HG03135 (cell line): ENCODE data around the gene ICE1.
"Not testable (repeated sequence)": the region's sequence is repeated elsewhere in the genome, so short reads cannot be mapped to it uniquely, and the experiment has no call there.

Experiments used
- ATAC-seq: cut with Tn5 transposase; IDR thresholded peaks from one replicate; pipeline ENCODE4 v1.9.1; 2021; ENCODE audit warnings: mild to moderate bottlenecking, moderate library complexity; ENCODE audit not compliant: unreplicated experiment

ICE1 gene

DNA sequence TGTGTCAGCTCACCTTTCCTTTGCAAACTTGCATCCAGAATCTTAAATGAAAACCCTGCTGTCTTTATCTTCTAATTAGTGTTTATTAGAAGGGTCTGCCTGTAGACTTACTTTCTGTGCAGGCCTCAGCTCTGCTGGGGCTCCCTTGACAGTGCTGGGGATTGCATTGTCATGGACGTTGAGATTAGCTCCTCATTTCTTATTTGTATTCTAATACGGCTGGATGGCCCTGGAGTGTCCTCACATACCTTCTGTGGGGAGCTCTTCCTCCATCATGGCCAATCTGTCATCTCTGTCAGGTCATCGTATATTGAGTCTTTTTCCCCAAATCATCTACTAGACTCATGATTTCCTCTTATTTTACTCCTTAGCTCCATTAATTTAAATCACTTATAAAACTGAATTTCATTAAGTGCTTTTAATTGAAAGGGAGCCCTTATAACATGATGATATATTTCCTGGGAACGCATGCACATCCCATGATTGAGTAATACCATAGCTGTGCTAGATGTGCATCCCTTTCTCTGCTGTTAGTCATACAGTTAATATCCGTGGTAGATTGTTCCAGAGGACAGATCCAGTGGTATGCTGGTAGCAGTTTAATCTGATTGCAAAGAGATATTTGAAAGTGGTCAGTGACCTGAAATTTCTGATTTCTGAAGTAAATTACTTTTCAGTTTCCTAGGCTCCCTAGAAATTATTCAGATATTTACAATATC lies 61.6 kb downstream of the ICE1 start:
- ATAC-seq, result no peak

DNA sequence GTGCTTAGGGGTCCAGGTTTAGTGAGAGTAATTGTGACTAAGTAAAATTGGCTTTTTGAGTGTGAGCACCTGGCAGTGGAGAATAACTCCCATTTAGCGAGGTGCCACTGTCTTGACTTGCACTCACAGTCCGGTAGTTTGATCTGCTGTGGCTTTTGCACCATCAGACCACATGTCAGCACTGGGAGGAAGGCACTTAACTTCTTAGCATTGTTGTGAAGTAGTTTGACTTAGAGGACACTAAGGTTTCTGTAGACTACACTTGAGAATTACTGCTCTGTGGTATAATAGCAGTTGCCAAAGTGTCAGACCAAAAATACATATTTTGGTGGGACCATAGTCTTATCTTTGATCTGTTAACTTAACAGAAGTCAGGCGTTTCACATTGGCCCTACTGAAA lies 63.6 kb downstream of the ICE1 start:
- ATAC-seq, result no peak

DNA sequence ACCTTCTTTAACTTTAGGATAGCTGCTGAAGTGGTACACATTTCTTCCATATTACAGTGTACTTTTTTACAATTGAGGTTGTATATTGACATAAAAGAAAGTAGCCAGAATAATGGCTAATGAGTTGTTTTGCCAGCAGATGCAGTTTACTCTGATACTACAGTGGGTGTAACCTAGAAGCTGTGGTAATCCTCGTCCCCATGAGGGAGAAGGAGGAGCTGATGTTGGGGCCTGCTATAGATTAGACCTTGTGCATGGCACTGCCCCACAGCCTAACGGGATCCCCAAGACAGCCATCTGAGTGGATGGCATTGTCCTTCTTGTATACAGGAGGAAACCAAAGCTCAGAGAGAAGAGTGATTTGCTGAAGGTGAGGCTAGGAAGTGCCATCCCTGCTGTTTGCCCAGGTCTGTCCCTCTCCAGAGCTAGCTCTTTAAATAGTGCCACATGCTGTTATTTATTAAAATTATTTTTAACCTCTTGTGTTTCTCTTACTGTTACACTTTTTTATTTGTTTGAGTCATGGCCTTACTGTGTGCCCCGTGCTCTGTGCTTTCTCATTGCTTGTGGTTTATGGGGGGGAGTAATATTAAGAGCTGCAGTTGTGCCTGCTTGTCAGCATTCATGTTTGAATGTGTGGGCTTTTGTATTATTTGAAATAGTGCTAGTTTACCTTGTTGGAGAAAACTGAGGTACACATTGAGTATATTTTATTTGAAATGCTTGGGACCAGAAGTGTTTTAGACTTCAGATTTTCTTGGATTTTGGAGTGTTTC lies 65.3 kb downstream of the ICE1 start:
- ATAC-seq, result no peak

DNA sequence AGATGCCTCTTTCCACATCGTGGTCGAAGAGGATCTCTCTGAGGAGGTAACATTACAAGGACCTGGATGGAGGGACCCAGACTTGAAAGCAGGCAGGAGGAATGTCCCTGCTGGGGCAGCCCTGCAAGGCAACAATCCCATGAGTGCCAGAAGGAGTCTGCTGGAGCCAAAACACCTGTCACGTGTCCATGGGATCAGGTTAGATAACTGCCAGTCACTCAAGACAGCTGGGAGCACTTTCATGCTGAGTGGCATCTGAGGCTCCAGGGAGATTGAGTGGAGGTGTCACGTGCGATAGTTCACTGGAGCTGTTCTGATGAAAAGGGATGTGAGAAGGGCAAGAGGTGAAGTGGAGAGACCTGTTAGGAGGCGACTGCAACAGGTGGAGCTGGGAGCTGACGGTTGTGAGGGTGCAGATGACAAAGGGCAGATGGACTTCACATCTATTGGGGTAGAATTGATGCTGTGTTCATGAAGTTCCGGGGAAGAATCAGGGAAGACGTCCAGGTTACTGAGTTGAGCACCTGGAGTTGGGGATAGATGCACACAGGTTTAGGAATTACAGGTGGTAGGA lies 68.4 kb downstream of the ICE1 start:
- no peak for ATAC-seq

DNA sequence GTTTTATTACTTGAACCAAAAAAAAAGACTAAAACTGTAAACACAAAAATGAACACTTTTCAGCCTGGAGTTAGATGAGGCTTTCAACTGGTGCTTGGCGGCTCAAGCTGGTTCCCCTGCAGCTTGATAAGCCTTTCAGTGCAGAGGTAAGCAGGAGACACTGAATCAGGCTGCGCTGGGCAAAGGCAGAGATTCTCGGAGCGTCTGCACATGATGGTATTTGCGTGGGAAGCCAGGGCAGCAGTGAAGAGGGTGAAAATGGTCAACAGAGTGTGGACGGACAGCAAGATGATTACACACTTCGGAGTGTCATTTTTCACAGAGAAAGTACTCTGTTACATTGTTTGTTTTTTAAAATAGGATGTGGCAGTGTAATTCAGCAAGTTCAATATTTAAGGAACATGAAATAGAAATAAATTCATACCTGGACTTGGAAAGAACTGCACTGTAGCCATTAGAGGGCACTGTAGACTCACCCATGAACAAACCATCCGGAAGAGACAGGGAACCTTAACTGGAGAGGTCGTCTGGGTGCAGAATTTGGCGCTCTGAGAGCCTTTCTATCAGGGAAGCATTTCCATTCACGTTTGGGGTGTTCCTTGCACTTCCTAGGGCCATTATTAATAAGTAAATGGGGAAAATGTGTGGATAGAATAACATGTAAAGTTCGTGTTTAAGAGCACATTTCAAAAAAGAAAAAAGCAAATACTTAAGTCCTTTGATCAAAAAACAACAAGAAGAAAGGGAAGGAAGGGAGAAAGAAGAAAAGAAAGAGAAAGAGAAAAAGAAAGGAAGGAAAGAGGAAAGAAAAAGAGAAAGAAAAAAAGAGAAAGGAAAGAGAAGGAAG lies 69.8 kb downstream of the ICE1 start:
- no peak for ATAC-seq

DNA sequence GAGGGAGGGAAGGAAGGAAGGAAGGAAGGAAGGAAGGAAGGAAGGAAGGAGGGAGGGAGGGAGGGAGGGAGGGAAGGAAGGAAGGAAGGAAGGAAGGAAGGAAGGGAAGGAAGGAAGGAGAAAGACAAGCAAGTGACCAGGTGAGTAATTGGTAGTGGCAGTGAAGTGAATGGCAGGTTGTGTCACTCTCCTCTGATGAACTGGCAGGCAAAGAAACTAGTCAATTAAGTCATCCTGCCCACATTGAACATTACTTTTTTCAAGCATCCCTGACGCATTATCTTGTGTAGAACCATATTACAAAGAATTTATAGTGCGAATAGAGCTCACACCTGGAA lies 70.4 kb downstream of the ICE1 start:
- ATAC-seq, result not testable (repeated sequence)

DNA sequence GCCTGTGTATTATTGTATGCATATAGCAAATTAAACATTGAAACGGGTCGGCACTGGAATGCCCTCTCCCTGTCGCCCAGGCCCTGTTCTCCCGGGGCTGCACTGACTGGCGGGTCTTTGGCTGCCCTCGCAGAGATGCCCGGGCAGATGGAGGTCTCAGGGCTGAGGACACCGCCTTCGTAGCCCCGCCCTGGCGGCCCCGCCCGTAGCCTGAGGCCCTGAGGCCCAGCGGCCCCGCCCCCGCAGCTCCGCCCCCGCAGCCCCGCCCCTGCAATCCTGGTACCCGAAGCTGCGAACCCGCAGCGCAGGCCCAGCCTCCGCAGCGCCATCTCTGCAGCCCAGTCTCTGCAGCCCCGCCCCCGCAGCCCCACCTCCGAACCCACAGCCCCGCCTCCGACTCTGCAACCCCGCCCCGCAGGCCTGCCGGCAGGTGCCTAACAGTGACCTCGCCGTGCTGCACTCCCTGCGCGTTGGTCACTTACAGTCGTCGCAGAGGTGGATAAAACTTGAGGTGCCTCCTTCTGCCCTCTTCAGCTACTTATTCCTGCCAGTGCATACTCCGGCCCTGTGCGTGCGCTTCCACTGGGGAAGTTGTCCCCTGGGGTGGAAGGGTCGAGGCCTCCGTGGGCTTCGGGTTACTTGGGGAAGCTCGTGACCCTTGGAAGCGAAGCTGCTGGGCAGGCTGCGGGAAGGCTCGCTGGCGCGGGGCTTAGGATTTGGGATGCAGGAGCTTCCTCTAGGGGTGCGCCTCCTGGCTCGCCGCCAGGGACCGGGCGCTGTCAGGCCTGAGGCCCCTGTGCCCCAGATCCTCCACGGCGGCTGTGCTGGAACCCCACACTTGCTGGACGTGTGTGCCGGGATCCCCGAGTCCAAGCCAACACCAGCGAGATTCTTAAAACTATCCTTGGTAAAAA lies 72.3 kb downstream of the ICE1 start:
- peak; percentile 83 for ATAC-seq

DNA sequence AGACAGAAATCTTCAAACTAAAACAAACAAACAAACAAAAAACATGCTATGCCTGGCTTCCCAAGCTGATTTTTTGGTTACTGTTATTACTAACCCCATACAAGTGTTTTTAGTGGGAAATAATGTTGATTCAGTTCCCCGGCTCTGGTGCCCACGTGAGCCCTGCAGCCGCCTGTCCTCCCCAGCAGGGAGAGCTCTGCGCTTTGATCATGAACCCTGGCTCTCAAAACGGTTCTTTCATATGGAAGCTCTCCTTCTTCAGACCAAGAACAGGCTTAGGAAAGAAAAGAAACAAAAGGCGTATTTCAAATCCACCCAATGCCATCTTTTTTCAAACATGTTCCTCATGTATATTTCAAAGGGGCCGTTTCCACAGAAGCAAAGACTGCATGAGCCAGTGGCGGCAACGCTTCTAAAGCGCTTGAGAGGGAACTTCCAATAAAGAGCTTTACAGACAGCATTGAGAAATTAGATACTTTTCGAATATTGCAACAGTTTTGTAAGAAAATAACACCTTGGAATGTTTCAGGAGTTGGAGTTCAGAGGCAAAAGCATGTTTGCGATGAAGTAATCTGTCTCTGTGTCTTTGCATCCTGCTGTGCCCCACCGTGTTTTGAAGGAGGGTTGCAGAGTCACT lies 74.8 kb downstream of the ICE1 start:
- no peak for ATAC-seq

DNA sequence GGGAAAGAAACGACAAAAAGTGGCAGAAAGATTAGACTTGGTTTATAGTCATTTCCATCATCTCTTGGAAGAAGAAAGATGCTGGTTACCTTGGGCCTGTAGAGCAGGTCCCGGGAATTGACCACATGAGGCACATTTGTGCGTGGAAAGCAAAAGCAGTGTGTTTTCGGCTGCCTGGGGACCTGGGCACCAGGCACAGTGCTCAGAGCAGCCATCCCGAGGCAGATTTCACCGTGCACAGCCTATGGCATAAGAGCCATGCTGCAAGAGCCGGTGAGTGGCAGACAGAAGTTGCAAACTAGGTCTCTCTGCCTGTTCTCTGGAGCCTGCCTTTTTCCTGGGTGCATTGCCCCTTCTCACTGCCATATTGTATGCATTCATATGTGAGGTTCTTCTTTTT lies 77.0 kb downstream of the ICE1 start:
- no peak for ATAC-seq

DNA sequence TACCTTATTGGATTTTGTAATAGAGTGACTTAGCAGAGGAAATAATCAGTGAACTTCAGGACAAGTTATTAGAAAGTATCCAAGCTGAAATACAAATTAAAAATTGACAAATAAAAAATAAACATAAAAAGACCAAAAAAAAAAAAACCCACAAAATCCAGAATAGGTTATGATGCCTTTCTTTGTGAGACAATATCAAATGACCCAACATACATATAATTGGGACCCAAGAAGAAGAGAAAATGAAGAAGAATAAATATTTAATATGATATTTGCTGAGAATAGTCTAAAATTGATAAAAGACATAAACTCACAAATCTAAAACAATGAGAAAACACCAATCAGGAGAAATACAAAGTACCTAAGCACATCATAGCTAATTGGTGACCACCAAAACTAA lies 81.8 kb downstream of the ICE1 start:
- no peak for ATAC-seq

DNA sequence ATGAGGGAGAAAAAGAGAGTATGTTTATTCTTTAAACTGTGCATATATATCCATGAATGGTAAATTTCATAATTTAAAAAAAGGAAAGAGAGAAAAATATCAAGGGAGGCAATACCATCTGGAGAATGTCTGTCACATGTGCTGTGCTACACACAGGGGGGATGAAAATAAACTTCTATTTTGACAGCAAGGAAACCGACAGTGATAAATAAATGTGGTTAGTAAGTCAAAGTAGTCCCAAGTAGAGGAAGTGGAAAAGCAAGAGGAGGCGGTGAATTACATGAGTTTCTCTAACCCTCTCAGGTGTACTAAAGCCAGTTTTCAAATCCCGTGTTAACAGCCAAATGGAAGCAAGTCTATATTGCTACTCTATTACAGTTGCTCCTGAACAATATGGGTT lies 83.3 kb downstream of the ICE1 start:
- no peak for ATAC-seq

DNA sequence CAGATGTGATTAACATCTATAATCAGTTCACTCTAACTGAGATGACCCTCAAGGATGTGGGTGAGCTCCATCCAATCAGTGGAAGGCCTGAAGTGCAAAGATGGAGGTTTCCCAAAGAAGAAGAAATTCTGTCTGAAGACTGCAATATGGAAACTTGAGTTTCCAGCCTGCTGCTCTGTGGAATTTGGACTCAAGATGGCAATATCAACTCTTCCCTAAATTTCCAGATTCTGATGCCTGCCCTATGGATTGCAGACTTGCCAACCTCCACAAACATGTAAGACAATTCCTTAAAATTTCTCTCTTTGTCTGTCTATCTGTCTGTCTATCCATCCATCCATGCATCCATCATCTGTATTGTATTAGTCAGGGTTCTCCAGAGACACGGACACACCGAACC lies 85.9 kb downstream of the ICE1 start:
- no peak for ATAC-seq

DNA sequence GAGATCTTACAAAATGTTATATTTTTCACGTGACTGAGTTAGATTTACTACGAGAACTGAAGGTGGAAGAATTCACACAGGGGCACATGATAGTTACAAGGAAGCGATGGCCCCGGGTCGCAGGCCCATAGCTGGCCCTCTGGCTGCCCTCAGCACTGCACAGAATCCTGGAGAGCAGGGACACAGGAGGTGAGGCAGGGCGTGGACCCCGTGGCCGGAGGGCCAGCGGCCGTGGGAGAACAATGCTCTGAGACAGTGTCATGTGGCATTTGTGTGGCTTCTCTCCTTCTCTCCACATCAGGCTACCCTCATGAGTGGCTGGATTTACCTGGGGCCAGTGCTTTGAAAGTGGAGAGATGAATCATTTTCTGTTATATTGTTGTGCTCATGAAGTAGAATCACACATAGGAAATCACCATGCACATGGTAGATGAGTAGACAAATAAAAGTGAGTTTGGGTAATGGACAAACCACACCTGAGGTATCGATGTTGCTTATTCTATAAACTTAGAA lies 89.5 kb downstream of the ICE1 start:
- ATAC-seq, result no peak

DNA sequence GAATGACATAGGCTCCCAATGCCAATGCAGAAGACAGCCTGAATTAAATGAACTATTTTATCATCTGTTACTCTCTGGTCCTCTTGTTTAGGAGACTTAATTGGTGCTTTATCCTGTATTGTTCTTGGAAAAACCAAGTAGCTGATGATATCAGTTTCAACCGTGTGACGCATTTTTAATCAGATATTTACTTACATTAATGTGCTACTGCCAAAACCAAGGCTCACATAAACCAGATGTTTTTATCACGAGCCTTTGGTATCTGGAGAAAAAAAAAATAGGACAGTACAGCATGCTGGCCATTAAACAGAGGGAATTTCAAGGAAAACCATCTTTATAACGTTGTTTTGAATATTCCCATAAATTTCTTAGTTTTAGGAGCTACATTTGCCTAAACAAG lies 90.1 kb downstream of the ICE1 start:
- no peak for ATAC-seq

DNA sequence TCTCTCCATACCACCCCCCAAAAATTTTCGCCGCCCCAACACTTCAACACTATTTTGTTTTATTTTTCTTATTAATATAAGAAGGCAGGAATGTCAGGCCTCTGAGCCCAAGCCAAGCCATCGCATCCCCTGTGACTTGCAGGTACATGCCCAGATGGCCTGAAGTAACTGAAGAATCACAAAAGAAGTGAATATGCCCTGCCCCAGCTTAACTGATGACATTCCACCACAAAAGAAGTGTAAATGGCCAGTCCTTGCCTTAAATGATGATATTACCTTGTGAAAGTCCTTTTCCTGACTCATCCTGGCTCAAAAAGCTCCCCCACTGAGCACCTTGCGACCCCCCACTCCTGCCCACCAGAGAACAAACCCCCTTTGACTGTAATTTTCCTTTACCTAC lies 98.1 kb downstream of the ICE1 start:
- ATAC-seq, result not testable (repeated sequence)

DNA sequence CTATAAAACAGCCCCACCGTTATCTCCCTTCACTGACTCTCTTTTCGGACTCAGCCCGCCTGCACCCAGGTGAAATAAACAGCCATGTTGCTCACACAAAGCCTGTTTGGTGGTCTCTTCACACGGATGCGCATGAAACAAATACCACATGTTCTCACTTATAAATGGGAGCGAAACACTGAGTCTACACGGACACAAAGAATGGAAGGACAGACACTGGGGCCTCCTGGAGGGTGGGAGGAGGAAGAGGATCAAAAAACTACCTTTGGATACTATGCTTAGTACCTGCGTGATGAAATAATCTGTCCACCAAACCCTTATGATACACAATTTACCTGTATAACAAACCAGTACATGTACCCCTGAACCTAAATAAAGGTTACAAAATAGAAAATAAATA lies 98.6 kb downstream of the ICE1 start:
- ATAC-seq, result no peak

DNA sequence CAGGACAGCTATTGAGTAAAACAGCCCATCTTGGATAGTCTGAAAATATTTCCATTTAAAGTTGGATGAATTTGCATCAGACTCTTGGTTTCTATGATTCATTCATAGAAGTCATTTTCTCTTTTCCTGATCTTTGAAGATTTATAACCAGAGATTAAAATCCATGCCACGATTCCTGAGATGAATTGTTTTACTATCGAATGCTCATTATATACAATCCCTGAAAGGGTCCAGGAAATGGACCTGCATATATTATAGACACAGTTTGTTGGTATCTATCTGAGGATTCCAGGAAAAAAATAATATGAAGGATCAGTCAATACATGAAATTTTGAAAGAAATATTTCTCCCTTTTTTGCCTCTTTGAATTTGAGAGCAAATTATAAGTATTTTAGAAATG lies 99.0 kb downstream of the ICE1 start:
- ATAC-seq, result no peak

DNA sequence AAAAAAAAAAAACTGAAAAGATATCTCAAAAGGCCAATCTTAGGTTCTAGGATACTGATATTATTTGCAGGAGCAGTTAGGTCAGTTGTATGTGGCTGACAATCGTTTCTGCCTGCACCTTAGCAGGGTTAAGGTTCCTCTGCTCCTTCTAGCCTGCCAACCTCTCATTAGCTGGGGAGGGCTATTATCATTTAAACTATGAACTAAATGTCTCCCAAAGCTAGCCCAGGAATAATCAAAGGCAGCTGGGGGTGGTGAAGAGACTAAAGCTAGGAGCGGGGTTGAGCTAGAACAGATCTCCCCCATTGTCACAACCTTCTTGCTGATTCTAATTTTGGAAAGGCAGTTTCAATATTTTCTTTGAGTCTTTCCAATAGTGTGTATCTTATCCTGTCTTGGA lies 99.9 kb downstream of the ICE1 start:
- no peak for ATAC-seq

DNA sequence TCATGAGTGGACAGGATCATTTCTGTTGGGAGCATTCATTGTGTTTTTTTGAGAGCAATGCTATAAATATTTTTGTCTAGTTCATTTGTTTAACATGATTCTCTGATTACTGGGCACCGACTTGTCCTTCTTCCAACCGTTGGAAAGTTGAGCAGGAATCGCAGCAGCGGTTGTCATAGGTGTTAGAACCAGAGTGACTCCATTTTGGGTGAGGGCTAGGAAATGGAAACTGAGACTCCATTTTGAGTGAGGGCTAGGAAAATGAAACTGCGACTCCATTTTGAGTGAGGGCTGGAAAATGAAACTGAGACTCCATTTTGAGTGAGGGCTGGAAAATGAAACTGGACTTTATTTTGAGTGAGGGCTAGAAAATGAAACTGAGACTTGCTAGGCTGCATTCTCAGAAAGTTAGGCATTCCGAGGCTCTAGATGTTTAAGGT lies 100.6 kb downstream of the ICE1 start:
- peak; percentile 92 for ATAC-seq

DNA sequence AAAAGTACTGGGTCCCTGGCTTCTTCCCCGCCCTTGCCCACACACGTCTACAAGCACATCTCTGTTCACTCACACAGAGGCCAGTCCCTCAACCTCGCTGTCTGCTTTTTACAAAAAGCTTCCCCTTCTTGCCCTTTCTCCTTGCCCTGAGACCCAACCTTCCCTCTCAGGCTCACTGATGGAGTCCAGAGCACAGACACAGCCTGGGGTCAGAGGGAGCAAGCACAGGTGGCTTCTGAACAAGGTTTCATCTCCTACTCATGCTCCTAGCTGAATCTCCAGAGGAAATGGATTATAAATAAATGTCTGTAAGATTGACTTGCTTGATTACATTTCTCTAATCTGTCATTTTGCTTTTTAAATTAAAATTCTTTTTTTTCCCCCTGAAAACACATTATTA lies 101.8 kb downstream of the ICE1 start:
- ATAC-seq, result no peak
